ENCODE data around the gene ASCC2. TPM values are rescaled to one million over a fixed set of nuclear protein-coding genes. Genes with fewer than 3 reads are reported as not detected.
A peak's percentile ranks its signal among the peaks of the same experiment; 100 is the strongest.

Gene ASCC2
- total RNA-seq, 1 donor from 2014 or later = 58.6 TPM

DNA sequence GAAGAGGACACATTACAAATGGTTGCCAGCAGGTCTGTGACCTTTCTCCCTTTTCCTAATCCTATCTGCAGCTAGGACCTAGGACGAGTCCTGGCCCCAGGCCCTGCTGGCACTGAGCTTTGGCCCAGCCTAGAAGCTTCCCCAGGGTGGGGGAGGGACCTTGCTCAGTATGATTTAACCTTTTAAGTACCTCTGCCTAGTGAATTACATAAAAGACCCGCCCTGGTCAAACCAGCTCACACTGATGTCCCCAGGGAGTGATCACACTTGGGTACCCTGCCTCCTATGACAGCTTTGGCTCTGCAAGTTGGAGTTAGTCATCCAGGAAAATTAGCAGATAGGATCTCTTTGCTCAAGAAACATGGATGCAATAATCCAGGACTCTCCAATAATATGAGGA, 21.9 kb downstream of the ASCC2 start:
- ATAC-seq = peak; percentile 65

DNA sequence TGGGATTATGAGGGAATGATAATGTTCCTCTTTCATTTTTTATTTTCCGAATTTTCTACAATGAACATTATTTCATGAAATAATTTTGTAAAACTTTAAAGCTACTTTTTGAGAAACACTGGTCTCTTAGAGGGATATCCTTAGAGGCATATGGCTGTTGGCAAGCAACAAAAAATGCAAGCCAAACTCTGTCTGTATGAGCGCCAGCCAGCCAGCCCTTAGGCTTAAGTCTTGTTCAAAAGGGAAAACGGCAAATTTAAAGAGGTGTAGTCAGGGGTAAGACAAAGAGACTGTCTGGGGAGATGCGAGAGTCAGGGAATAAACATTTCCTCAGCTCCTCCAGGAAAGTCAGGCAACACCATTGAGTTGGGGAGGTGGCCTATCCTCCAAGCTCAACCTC, 22.5 kb downstream of the ASCC2 start:
- no peak for ATAC-seq

DNA sequence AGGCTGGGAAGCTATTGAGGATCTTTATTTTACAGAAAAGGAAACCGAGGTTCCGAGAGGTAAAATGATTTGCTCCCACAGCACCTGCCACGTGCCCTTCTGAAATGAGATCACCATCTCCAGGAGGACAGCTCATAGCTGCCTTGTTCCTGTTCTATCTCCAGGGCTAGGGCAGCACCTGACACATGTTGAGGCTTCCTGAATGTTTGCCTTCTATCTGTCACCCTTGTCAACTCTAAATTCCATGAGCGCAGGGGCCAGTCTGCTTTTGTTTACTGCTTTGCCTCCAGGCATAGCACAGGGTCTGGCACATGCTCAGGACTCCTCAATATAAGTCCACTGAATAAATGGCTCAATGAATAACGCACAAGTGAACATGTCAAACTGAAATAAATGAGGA, 24.1 kb downstream of the ASCC2 start:
- ATAC-seq = peak; percentile 53

DNA sequence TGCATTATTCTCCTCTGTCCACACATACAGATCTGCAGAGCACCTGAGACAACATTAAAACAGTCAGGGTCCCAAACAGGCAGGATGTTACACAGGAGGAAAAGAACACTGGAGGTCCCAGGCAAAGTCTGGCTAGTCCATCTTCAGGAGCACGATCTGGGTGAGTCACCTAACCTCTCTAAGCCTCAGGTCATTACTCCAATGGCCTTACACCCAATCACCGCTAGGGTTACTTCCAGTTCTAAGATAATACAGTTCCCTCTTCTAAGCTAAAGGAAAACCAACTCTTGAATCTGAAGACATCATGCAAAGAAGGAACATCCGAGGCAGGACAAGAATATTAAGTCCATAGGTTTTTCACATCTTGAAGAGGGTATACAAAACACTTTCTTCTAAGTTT, 24.5 kb downstream of the ASCC2 start:
- peak; percentile 37 for ATAC-seq

DNA sequence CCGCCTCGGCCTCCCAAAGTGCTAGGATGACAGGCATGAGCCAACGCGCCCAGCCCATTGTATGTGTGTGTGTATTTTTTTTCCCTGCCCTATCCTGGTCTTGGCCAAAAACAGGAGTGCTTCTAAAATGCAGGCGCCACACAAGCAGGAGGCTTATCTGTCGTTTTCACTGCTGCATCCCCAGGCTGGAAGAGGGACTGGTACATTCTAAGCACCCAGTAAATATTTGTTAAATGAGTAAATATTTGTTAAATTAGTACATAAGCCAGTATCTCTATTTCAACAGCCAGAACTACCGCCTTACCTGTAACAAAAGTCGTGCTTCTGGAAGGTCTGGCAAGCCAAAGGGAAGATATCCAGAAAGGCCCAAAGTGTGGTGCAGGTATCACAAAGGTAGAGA, 24.9 kb downstream of the ASCC2 start:
- ATAC-seq = no peak

DNA sequence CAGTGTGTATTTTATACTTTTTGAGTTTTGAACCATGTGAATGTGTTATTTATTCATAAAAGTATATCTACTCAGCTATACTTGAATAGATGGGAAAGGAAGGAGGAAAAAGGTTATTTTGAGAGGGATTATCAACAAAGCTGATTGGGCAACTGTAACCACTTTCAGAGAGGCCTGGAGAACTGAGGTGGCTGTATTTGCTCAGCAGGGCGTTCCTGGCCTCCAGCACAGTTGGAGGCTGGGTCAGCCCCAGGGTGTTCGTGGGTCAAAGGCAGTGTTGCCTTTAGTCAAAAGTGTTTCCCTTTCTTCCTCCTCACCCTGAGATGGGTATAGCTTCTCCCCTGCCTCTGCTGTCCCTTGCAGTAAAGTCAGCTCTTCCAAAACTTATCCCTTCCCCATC, 26.7 kb downstream of the ASCC2 start:
- peak; percentile 62 for ATAC-seq

DNA sequence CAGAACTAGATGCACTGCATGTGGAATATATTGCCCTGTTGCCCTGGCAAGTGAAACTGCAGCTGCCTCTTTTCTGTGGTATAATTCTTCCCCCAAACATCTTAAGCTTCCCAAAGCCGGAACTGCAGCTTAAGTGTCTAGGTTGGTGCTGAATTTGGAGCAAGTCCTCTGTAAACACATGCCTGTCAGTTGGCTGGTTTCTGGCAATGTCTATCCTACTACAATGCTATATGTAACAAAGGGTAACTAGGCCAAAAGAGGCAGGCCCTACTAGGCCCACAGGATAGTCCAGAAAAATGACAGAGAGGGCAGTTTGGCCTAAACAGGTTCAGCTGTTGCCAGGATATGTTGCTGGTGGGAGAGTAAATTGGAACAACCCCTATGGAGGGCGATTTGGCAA, 27.9 kb downstream of the ASCC2 start:
- ATAC-seq = no peak

DNA sequence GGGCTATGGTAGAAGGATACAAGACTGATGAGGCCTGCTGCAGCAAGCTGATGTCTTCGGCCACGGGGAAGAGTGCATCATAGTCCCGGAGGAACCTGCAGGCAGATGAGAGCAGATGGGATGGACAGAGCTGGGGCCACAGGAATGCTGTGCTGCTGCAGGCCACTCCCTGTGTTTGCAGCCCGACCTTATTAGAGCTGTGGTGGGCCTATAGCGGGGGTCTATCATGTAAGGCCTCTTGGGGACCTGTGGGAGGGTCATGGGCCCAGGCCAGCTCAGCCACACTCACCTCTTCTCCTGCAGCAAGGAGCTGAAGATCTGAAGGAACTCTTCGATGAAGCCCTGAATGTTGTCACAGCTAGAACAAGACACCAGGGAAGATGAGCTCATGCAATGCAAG, 31.9 kb downstream of the ASCC2 start:
- ATAC-seq = no peak

DNA sequence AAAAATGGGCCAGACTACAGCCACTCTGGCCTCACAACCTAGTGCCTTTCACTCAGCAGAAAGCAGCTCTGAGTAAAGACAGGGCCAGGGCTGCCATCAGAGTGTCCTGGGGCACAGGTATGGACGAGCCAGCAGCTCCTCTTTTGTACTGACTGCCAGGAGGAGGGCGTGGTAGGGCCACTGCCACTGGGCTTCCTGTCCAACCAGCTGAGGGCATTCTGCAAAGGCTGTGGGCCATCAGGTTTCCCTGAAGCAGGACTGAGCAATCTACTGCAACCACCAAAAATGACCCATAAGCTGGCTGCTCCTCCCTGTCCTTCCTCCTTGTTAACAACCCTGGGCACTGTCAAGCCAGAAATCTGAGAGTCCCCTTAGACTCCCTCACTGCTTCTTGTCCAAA, 33.1 kb downstream of the ASCC2 start:
- peak; percentile 75 for ATAC-seq

DNA sequence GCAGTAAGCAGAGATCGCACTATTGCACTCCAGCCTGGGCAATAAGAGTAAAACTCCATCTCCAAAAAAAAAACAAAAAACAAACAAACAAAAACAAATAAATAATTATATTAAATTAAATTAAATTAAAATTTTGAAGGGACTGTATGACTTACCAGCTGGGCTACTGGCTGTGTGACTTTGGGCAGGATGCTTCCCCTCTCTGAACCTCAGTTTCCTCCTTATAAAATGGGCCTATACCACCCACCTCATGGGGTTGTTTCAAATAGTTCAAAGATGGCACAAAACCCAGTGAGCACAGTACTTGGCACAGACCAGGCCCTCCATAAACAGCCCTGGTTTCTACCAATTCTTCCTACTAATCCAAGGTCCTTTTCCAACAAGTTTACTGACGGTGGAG, 34.9 kb downstream of the ASCC2 start:
- ATAC-seq = no peak

DNA sequence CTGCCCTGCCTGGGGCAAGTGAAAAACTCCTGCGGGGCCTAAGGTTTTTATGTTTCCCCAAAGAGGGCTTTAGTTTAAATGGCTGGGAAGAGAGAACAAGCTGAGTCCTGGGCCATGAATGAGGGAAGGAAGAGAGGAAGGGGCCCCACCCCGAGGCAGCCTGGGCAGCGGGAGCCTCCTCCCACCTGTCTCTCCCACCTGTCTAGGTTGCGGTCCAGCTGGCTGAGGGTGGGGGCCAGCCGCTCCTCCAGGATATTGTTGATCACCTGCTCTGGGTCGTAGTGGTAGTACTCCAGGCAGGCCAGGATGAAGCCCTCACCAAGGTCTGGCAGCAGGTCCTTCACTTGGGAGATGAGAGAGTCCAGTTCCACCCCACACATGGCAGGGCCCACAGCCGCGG, 36.3 kb downstream of the ASCC2 start:
- ATAC-seq = no peak

DNA sequence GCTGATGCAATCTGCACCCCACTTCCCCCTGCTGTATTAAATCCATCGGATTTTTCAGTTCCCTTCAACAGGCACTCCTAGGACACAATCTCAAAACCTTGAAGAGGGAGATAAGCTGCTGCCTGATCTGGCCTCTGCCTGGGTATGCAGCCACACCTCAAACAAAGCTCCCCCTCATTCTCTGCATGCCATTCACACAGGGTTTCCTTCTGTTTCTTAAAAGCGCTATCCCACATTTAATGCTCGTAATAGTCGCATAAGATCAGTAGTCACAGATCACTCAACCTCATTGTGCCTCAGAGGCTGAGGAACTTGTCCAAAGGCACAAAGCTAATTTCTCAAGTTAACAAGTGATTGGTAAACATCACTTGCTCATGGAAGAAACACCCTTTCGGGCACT, 36.9 kb downstream of the ASCC2 start:
- no peak for ATAC-seq

DNA sequence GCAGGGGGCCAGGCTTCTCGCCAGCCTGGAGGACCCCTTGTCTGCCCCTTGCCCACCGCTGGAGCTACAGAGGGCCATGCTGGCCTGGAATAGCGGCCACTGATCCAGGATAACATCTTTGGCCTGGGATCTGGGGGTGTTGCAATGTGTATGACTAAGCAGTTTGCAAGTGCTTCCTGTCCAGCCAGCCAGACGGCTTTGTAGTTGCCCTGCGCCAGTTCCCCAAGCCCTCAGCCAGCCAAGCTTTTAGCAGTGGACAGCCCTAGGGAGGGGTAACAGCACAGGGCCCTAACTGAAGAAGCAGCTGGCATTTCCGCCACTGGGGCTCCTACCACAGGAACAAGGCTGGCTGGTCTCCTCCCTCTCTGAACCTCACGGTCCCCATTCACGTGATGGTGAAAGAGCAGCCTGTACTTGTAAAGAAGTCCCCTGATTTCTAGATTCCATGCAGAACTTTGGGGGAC, 38.8 kb downstream of the ASCC2 start:
- peak; percentile 92 for ATAC-seq

DNA sequence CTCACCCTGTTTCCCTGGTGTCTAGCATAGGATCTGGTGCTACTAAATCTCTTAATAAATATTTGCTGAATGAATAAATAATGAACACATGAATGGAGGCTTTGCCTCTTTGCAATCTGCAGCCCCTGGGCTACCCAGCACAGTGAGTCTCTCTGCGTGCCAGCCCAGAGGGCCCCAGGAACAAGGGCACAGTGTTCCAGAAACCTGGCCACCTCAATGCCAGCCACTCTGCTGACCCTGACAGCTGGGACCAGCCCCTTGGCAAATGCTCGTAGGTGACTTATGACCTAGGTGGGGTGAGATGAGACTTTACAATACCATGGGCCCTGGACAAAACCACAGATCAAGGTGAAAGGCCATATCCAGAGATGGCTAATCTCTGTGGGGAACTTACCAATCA, 39.3 kb downstream of the ASCC2 start:
- peak; percentile 19 for ATAC-seq

DNA sequence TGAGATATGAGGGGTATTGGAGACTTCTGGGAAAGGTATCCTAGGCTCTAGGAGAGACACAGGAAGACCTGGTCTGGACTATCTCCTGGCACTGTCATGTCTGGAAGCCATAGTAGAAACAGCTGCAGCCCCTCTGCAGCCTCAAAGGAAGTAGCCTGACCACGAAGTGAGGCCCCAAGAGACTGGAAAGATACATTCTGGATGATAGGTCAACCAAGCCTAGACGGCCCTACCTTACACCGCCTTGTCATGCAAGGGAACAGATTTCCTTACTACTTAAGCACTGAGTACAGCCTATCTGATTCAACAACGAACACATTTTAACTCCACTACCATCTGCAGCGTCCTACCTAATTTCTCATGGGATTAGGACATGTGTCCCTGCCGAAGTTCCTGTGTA, 39.8 kb downstream of the ASCC2 start:
- peak; percentile 46 for ATAC-seq

DNA sequence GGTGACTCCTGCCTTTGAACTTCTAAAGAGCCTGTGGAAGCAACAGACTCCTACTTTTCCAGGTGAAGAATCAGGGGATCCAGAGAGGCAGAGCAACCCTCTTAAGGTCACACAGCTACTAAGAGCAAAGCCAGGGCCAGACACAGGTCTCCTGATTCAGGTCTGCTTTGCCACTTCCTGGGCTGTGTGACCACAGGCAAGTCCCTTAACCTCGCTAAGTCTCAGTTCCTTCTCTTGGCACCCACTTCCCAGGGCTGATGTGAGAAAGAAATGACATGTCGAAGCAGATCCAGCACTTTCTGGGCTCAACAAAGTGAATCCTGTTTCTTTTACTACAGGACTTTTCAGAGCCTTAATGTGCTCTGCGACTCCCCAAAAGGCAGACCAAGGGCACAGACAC, 40.7 kb downstream of the ASCC2 start:
- ATAC-seq = no peak

DNA sequence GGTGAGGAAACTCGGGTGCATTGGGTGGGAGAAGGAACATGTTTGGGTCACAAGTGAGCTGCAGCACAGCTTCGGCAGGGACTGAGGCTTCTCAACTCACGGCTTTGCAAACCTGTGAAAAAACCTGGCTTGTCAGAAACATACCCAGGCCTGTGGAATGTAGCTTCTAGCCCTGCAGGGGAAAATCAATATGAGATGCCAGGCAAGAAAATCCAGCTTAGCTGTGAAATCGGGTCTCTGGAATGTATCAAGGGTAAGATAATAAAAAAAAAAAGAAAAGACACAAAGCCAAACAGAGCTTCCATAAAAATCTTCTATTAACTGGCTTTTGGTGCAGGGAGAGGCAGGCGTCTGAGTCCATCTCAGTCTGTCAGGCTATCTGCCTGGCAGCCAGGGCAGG, 42.4 kb downstream of the ASCC2 start:
- ATAC-seq = no peak

DNA sequence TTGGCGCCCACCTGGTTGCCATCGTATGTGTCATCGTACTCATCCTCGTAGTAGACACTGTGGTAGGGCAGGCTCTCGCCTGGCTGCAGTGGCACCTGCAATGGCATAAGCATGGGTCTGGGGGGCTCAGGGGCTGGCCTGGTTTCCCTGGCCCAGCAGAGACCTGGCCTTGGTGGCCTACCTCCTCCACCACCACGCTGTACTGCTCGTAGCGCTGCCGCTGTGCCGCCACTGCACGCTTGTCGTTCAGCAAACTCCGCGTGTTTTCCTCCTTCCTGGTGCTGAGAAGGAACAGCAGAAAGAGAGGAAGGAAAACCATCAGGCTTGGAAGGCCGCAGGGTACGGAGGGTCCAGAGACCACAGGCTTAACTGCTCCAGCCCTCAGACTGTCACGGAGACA, 44.7 kb downstream of the ASCC2 start:
- no peak for ATAC-seq

DNA sequence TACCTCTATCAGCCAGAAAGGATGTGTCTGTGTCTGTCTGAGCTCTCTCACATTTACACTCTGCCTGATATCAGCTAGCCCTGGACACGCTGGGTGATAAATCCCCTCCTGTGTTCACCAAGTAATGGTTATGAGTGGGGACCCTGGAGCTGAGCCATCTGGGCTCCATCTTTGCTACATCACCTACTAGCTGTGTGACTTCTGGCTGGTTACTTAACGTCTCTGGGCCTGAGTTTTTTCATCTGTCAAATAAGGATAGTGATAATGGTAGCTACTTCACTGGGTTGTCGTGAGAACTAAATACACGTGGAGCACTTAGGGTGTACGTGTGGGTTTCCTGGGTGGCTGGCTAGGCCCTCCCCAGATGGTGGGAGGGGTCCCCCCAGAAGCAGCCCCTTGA, 48.0 kb downstream of the ASCC2 start:
- ATAC-seq = no peak

DNA sequence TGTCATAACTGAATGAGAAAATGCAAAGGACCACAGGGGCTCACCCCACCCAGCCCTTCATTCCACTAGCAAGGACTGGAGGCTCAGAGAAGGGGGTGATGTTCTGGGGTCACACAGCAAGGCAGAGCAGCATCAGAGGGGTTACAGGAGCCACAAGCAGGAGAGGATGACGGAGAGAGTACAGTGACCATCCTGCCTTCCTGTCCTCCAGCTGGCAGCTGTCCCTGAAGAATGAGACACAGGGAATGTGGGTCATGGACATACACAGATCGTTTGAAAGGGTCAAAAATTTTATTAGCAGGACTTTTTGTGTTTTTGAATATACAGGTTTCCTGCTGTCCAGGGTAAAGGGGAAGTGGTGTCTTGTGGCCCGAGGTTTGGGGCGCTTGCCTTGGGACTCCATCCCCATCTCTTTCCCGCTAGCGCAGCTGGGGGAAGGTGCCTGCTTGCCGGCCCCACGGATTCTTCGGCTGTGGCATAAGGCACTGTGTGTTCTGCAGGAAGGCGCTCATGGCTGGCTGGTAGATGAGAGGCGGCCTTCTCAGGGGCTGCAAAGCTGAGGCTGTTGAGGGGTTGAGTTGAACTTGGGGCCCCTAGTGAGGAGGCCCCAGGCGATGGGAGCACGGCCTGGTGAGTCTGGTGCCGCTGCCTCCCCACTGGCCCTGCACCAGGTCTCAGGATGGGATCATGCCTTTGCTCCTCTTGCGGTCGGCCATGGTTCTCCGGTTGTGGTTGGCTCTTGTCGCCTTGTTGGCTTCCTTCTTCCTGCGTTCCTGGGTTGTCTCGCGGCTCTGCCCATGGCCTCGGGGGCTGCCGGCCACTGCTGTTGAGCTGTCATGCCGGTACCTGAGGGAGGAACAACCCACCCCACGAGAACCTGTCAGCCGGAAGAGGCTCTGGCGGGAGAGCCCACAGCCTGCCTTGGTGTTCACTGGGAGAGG, 49.5 kb downstream of the ASCC2 start:
- no peak for ATAC-seq

DNA sequence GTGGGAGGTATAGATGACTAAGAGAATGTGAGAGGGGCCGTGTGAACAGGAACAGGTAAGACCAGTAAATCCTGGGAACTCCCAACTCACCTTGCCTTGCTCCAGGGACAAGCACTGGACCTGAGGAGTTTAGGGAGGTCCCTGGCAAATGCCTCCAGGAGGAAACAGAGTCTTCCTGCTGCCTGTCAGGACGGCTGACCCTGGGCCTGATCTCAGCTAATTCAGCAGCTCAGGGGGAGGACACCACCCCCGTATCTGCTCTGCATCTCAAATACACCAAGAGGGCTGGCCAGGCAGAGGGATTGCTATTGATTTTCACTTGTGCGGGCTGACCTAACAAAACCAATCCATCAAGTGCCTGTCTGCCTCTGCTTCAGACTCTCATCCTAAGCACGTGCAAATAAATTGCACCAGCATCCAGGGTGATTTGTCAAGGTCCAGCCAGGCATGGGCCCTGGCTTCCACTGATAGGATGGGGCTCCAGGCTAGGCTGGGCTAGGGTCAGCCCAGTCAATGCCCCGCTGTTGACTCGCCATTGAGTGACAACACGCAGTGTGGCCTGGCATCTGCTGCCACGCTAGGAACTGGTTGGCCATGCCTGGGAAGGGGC, 50.6 kb downstream of the ASCC2 start:
- ATAC-seq = peak; percentile 67

DNA sequence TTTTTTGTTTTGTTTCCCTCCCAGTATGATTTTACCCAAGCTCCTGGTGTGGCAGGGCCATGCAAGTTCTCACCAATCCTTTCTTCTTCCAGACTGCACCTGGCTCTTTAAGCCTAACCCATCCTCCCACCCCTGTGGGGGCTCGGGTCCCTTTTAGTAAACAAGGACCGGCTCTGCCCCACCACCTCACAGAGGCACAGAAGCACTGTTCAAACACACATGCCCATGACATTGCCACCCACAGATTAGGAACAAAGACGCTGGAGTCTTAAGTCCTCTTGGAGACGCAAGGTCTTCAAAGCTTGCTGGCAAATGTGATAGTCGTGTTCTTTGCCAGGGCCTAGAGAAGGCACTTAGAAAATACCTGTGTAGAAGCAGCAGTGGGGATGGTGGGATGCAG, 52.0 kb downstream of the ASCC2 start:
- no peak for ATAC-seq

DNA sequence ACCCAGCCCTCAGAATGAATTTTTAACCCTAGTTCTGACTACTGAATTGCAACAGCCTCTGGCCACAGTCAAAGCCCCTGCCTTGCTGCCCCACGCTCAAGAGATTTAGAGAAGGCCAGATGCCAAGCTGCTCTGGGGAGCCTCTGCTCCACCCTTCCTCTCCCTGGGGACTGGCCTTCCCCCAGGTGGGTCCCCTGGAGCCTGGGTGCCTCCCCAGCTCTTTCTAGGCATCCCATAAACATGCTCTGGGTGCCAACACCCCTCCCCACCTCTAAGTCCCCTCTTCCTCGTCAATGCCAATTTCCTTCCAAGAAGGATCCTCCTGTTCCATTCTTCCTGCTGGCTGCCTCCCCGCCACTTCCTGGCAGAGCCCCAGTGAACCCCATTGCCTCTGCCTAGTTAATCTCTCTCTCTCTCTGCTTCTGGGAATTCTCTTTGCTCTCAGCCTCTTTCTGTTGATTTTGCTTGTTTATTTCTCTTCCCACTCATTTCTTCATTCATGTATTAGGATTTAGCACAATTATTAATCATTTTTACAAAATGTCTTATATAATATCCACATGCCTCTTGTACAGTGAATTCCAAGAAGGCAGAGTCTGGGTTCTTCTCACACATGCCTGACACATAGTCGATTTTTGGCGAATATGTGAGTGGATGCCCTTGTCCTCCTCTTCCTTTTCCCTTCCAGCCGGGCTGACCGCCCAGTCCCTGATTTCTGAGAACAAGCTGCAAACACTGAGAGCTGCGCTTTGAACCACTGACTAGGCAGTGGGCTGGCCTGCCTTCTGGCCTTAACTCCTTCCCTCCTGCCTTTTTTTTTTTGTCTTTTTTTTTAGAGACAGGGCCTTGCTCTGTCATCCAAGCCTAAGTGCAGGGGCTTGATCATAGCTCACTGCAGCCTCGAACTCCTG, 53.4 kb downstream of the ASCC2 start:
- ATAC-seq = peak; percentile 14

Data from esophagus mucosa (tissue), 1 donor.